GM12873 (cell line): ENCODE results near the gene TUG1.

ENCODE experiments used
- TF ChIP-seq, protein P1 (sequence below): IDR thresholded peaks from 2 replicates; pipeline ENCODE4 v1.5.1; 2012; ENCODE audit warnings: low read depth, mild to moderate bottlenecking, moderate library complexity, low read length, control low read depth; ENCODE audit not compliant: insufficient read depth; ENCODE audit errors: missing control alignments

The TUG1 gene

DNA sequence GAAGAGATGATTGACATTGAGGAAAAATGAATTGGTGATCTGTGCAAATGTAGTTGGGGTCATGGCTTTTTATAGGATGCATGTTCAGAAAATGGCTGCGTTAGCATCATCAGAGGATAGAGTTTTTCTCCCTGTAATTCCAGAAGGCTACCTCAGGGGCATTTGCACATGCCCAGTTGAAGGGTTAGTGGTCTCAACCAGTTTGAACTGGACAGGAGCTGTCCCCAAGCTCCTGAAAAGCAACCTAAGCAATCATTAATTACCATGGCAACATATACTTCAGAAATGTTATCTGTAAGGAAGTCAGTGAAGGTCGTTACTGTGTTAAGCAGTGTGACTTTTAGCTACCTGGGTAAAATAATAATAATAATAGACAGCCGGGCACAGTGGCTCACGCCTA, 29.3 kb downstream of the TUG1 start:
- TF ChIP-seq, protein P1, sequence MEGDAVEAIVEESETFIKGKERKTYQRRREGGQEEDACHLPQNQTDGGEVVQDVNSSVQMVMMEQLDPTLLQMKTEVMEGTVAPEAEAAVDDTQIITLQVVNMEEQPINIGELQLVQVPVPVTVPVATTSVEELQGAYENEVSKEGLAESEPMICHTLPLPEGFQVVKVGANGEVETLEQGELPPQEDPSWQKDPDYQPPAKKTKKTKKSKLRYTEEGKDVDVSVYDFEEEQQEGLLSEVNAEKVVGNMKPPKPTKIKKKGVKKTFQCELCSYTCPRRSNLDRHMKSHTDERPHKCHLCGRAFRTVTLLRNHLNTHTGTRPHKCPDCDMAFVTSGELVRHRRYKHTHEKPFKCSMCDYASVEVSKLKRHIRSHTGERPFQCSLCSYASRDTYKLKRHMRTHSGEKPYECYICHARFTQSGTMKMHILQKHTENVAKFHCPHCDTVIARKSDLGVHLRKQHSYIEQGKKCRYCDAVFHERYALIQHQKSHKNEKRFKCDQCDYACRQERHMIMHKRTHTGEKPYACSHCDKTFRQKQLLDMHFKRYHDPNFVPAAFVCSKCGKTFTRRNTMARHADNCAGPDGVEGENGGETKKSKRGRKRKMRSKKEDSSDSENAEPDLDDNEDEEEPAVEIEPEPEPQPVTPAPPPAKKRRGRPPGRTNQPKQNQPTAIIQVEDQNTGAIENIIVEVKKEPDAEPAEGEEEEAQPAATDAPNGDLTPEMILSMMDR, result no peak

DNA sequence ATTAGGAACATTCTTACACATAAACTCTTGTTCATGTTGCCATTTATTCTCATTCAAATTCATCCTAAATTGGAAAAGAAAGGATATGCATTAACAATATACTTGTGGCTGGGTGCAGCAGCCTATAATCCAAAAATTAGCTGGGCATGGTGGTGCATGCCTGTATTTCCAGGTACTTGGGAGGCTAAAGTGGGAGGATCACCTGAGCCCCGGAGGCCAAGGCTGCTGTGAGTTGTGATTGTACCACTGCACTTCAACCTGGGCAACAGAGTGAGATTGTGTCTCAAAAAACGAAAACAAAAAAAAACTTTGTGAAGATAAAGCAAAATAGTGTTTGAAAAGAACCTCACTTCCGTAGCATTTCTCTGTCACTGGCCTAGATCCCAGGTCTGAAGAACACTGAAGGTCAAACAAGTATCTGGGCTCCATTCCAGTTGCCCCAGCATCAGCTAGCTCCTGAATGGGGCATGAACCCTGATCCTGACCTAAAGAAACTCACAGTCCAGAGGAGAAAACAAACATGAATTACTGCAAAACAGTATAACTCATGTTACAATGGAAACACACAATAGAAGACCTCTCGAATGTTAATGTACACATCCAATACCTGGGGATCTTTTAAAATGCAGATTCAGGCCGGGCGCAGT, 32.2 kb downstream of the TUG1 start:
- TF ChIP-seq, protein P1, result no peak

DNA sequence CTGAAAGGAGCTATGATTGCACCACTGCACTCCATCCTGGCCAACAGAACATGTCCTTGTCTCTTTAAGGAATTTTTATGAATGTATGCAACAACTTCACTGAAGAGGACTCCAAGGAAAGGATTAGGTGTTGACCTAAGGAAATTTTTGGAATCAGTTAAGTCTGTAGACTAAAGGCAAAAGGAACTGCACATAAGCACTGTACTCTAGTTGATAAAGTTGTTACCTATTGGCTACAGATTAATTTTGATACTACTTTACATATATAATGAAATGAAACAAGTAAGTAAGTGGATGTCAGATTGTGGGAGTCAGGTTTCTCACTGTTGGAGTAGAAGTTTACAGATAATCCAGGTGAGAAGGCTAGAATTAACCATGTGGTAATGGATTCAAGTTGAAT, 36.5 kb downstream of the TUG1 start:
- TF ChIP-seq, protein P1, result no peak

DNA sequence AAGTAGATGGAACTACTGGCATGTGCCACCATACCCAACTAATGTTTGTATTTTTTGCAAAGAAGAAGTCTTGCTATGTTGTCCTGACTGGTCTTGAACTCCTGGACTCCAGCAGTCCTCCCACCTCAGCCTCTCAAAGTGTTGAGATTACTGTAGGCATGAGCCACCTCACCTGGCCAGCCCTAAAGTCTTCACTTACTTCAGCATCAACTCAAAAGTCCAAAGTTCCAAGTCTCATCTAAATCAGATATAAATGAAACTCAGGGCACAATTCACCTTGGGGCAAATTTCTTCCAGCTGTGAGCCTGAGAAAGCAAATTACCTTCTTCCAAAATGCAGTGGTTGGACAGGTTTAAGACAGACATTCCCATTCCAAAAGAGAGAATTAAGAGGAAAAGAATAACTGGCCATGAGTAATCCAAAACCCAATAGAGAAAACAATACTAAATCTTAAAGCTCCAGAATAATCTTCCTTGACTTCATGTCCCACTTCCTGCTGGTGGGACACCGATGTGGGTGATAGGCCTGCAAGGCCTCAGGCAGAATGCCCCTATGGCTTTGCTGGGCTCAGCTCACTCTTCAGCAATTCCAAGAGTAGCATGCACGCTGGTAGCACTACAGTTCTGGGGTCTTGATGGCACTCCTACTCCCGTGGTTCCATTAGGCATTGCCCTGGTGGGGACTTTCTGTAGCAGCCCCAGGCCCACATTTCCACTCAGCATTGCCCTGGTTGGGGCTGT, 50.3 kb downstream of the TUG1 start:
- TF ChIP-seq, protein P1, result no peak

DNA sequence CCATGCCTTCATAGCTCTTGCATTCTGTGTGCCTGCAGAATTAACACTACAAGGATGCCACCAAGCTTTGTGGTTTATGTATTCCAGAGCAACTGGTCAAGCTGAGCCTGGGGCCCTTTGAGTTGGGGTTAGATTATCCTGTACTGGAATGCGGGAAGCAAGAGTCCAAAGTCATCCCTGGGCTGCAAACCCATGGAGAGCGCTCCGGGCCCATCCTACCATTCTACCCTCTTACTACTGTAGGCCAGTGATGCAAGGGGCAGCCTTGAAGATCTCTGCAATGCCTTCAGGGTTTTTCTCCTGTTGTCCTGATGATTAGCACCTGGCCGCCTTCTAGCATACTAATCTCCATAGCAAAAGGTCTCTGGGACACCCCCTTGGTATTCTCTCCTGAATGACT, 51.3 kb downstream of the TUG1 start:
- TF ChIP-seq, protein P1, result no peak

DNA sequence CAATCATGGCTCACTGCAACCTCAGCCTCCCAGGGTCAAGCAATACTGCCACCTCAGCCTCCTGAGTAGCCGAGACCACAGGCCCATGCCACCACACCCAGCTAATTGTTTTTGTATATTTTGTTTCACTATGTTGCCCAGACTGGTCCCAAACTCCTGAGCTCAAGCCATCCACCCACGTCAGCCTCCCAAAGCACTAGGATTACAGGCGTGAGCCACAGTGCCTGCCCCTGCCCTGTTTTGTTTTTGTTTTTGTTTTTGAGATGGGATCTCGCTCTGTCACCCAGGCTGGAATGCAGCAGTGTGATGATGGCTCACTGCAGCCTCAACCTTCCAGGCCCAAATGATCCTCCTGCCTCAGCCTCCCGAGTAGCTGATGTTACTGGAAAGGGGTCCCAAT, 53.5 kb downstream of the TUG1 start:
- TF ChIP-seq, protein P1, result no peak
